ENCODE results near the gene HOXC9. TPM values are rescaled to one million over a fixed set of nuclear protein-coding genes. Genes with fewer than 3 reads are reported as not detected.

Gene HOXC9
- total RNA-seq, 2 donors from 2014 or later = not detected

GRCh38 chr12:54017878-54018467 is 18.0 kb downstream of the HOXC9 start:
- TF ChIP-seq CTCF (IDR thresholded peaks at IDR 0.05) (no peak), POLR2A (IDR thresholded peaks at IDR 0.05) (peak; percentile 15 to 57 (median 57))
- H3K9me3 ChIP-seq = no peaks in the 10 kb centered on the region
- WGBS, 2 donors = 0 to 5% methylated on average over 3 to 29 of the region's 34 CpGs
- H3K27me3 ChIP-seq = peaks cover 6 to 33% of the 10 kb centered on the region in 2 donors
- no peak overlapping the region for H3K27ac ChIP-seq
- ATAC-seq = peak; percentile 89
- intact Hi-C loops (cut with DNase I) = no loop called here
- peak; percentile 65 to 81 (median 68) for DNase-seq
- peaks cover 25% of the 10 kb centered on the region for H3K4me1 ChIP-seq
- H3K4me3 ChIP-seq = peak overlapping the region; percentile 8 to 12
- no peaks in the 10 kb centered on the region for H3K36me3 ChIP-seq (replicated peaks in 1 of 2; ENCODE audit: insufficient read depth in 1 of 2, low read depth in 2 of 2)

- Histone ChIP-seq H3K27me3 (peaks cover 6 to 35% of the 10 kb centered on the region in 2 donors), H3K4me1 (peaks cover 25% of the 10 kb centered on the region), H3K4me3 (no peak overlapping the region), H3K27ac (no peak overlapping the region), H3K9me3 (no peaks in the 10 kb centered on the region), H3K36me3 (replicated peaks in 1 of 2; ENCODE audit: insufficient read depth in 1 of 2, low read depth in 2 of 2) (no peaks in the 10 kb centered on the region)
- WGBS, 2 donors = 18 to 32% methylated on average over 8 to 28 of the region's 29 CpGs
- DNase-seq (no peak), ATAC-seq (no peak)
- intact Hi-C loops (cut with DNase I) = no loop called here
- TF ChIP-seq CTCF (IDR thresholded peaks at IDR 0.05) = no peak
- TF ChIP-seq POLR2A (IDR thresholded peaks at IDR 0.05) = no peak
Observed at GRCh38 chr12:54018468-54018984, 18.6 kb downstream of the HOXC9 start.

- H3K36me3 ChIP-seq (replicated peaks in 1 of 2; ENCODE audit: insufficient read depth in 1 of 2, low read depth in 2 of 2) = no peaks in the 10 kb centered on the region
- H3K27ac ChIP-seq = no peak overlapping the region
- peaks cover 4 to 34% of the 10 kb centered on the region in 2 donors for H3K27me3 ChIP-seq
- intact Hi-C loops (cut with DNase I) = no loop called here
- no peak for ATAC-seq
- peaks cover 25% of the 10 kb centered on the region for H3K4me1 ChIP-seq
- DNase-seq = no peak
- TF ChIP-seq POLR2A (IDR thresholded peaks at IDR 0.05) = no peak
- no peak for TF ChIP-seq CTCF (IDR thresholded peaks at IDR 0.05)
- no peak overlapping the region for H3K4me3 ChIP-seq
- no peaks in the 10 kb centered on the region for H3K9me3 ChIP-seq
- 44 to 53% methylated on average over 27 to 43 of the region's 43 CpGs for WGBS, 2 donors
Observed at GRCh38 chr12:54019091-54019811, 19.3 kb downstream of the HOXC9 start.

GRCh38 chr12:54019924-54020590 is 20.1 kb downstream of the HOXC9 start:
- whole genome bisulfite sequencing, 2 donors = 39 to 46% methylated on average over 10 of the region's 10 CpGs
- H3K27ac ChIP-seq = no peak overlapping the region
- TF ChIP-seq CTCF (IDR thresholded peaks at IDR 0.05) (no peak), POLR2A (IDR thresholded peaks at IDR 0.05) (no peak)
- no peaks in the 10 kb centered on the region for H3K9me3 ChIP-seq
- DNase-seq (no peak), ATAC-seq (no peak)
- H3K4me3 ChIP-seq = no peak overlapping the region
- H3K4me1 ChIP-seq = peaks cover 25% of the 10 kb centered on the region
- intact Hi-C loops (cut with DNase I) = no loop called here
- H3K27me3 ChIP-seq = peaks cover 0 to 26% of the 10 kb centered on the region in 2 donors
- no peaks in the 10 kb centered on the region for H3K36me3 ChIP-seq (replicated peaks in 1 of 2; ENCODE audit: insufficient read depth in 1 of 2, low read depth in 2 of 2)
